ENCODE results near the gene SORCS2. TPM values are rescaled to one million over a fixed set of nuclear protein-coding genes. Genes with fewer than 3 reads are reported as not detected.

SORCS2 gene
- total and polyA plus RNA-seq, 7 donors = 0.18 to 1.5 (median 0.36) TPM

- H3K4me3 ChIP-seq = no peak overlapping the region
- WGBS, 3 donors = 91 to 94% (median 92%) methylated on average over 9 of the region's 9 CpGs
- ATAC-seq = no peak
- TF ChIP-seq CTCF (IDR thresholded peaks at IDR 0.05) = no peak
- H3K4me1 ChIP-seq = no peaks in the 10 kb centered on the region
- intact Hi-C loops (cut with DNase I) = no loop called here
- H3K27me3 ChIP-seq (ENCODE audit: insufficient read depth in 3 of 3, low read length in 2 of 3) = peaks cover 0 to 22% (median 7%) of the 10 kb centered on the region in 3 donors
- no peaks in the 10 kb centered on the region for H3K36me3 ChIP-seq (ENCODE audit: insufficient read depth in 1 of 2, low read depth in 1 of 2)
- H3K9me3 ChIP-seq = no peaks in the 10 kb centered on the region
- no peak overlapping the region for H3K27ac ChIP-seq
- no peak for DNase-seq
Observed at GRCh38 chr4:7379186-7379585, 186.8 kb downstream of the SORCS2 start.

DNA sequence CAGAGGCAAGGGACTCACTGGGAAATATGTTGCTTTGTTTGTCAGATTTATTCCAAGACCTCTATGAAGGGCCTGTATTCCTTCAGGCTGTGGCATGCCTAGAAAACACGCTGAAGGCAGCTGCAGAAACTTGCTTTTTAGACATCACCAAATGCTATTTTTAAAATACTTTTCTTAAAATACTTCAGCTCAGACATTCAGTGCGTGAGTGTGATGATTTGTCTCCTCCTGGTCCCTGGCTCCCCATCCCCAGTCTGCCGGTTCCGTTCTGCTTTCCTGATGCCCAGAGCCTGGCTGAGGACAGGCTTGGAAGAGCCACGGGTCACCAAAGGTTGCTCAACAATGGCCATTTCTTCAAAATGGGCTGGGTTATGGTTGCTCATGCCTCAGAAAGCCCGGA lies 187.4 kb downstream of the SORCS2 start:
- 67 to 93% (median 79%) methylated on average over 6 of the region's 6 CpGs for WGBS, 3 donors
- Histone ChIP-seq H3K4me1 (no peaks in the 10 kb centered on the region), H3K9me3 (no peaks in the 10 kb centered on the region), H3K27ac (no peak overlapping the region), H3K27me3 (ENCODE audit: insufficient read depth in 3 of 3, low read length in 2 of 3) (peaks cover 0 to 18% (median 7%) of the 10 kb centered on the region in 3 donors), H3K36me3 (ENCODE audit: insufficient read depth in 1 of 2, low read depth in 1 of 2) (no peaks in the 10 kb centered on the region), H3K4me3 (no peak overlapping the region)
- intact Hi-C loops (cut with DNase I) = no loop called here
- DNase-seq (no peak), ATAC-seq (no peak)
- TF ChIP-seq CTCF (IDR thresholded peaks at IDR 0.05) = no peak

GRCh38 chr4:7381221-7381889 lies 189.0 kb downstream of the SORCS2 start:
- no peaks in the 10 kb centered on the region for H3K9me3 ChIP-seq
- DNase-seq (no peak), ATAC-seq (peak in 2 of 4 donors; percentile 29 to 46)
- no peak overlapping the region for H3K27ac ChIP-seq
- no peaks in the 10 kb centered on the region for H3K4me1 ChIP-seq
- 36 to 52% (median 39%) methylated on average over 9 of the region's 9 CpGs for WGBS, 3 donors
- intact Hi-C loops (cut with DNase I) = no loop called here
- TF ChIP-seq CTCF (IDR thresholded peaks at IDR 0.05) = no peak
- peaks cover 0 to 18% (median 7%) of the 10 kb centered on the region in 3 donors for H3K27me3 ChIP-seq (ENCODE audit: insufficient read depth in 3 of 3, low read length in 2 of 3)
- no peak overlapping the region for H3K4me3 ChIP-seq
- no peaks in the 10 kb centered on the region for H3K36me3 ChIP-seq (ENCODE audit: insufficient read depth in 1 of 2, low read depth in 1 of 2)

DNA sequence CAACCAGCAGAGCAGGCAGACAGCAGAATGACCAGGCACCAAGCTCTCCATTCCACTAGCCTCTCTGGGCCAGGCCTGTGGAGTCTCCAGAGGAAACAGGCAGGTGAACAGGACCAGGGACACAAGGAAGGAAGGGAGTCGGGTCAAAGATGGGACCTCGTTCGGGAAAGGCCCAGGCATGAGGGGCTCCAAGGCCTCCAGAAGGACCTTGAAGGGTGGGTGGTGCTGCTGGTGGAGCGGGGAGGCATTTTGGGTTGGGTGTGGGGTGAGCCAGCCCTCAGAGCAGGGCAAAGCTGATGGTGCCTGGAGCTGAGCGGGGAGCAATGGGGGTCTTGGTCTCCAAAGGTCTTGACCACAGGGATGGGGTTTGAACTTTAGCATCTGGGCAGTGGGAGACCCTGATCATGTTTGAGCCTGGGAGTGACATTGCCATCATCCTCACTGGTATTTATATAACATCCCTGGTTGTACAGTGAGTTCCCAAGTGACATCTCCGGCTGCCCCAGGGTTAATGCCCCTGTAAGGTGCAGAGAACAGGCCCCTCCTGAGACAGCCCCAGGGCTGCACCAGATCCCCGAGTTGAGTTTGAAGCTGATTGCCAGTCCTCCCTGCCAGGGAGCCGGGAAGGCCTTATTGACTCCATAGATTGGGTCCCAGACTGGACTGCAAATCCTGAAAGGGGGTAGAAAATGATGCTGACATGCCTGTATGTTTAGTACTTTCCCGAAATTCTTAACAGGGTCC lies 189.7 kb downstream of the SORCS2 start:
- DNase-seq = no peak
- intact Hi-C loops (cut with DNase I) = no loop called here
- Histone ChIP-seq H3K36me3 (ENCODE audit: insufficient read depth in 1 of 2, low read depth in 1 of 2) (no peaks in the 10 kb centered on the region), H3K9me3 (no peaks in the 10 kb centered on the region), H3K27me3 (ENCODE audit: insufficient read depth in 3 of 3, low read length in 2 of 3) (peaks cover 0 to 12% (median 5%) of the 10 kb centered on the region in 3 donors), H3K4me3 (no peak overlapping the region), H3K27ac (no peak overlapping the region), H3K4me1 (no peaks in the 10 kb centered on the region)
- ATAC-seq = no peak
- 88 to 89% (median 89%) methylated on average over 9 of the region's 9 CpGs for WGBS, 3 donors
- no peak for TF ChIP-seq CTCF (IDR thresholded peaks at IDR 0.05)

Data from psoas muscle (tissue), 8 donors.